T-helper 9 cell (primary cell): ENCODE measurements around the gene MCM9.

ENCODE experiments used
- DNase-seq: peaks from one replicate; pipeline ENCODE4 v3.0.0-alpha.2; 2020

Gene MCM9

DNA sequence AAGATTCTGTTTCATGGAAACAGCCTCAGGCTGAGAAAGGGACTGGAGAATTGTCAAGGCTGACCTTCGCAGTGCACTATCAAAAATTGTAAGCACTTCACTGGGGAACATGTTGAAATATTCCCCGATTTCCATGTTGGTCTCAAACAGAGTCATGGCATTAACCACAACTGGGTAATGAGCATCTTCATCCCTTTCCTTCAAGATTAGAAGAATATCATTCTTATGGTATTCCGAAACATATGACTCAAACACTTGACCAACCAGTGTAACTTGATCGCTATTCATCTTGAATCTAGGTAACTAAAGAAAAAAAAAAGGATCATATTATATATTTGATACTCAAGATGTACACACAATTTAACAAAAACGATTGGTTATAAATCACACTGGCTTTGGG, 3.5 kb downstream of the MCM9 start:
- no peak for DNase-seq

DNA sequence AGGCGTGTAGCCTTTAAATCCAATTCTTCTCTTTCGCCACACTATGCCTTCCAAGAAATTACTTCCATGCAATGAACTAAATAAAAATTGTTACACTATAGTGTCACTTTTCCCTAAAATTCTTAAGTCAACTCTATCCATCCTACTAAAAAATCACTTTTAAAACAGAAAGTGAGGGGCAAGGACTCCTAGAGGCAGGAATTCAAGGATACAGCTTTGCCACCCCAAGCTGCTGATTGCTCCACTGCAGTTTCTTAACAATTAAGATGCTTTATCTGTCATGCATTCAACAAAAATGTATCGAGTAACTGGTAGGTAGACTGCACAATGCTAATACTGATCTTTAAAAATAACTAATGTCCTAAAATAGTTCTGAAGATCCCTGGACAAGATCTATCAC, 4.3 kb downstream of the MCM9 start:
- no peak for DNase-seq

DNA sequence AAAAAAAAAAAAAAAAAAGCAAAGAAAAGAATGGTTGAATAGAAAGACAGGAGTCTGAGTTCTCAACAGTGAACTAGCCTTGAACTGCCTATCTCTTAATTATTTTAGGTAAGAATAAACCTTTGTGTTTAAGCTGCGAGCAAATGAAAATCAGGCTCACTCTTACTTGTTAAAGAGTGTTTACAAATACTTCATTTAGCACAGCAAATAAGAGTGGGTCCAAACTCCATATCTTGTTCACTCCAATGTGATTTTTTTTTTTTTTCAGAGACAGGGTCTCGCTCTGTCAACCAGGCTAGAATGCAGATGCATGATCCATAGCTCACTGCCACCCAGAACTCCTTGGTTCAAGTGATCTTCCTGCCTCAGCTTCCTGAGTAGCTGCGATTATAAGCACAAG, 11.9 kb downstream of the MCM9 start:
- DNase-seq: no peak

DNA sequence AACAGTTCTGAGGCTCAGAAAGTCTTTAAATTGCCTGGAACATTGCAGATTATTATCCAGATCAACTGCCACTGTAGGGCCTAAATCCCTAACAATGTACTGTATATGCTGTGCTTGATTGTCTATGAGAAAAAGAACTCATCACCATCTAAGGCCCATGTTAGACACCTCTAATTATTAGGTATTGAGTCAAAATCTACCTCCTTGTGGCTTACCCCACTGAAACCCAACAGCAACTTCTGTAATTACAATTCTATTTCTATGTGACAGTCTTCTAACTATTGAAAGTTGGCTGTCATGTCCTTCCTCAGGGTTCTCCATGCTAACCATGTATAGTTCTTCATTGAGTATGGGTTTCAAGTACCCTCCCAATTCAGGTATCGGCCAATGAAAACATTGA, 13.9 kb downstream of the MCM9 start:
- no peak for DNase-seq

DNA sequence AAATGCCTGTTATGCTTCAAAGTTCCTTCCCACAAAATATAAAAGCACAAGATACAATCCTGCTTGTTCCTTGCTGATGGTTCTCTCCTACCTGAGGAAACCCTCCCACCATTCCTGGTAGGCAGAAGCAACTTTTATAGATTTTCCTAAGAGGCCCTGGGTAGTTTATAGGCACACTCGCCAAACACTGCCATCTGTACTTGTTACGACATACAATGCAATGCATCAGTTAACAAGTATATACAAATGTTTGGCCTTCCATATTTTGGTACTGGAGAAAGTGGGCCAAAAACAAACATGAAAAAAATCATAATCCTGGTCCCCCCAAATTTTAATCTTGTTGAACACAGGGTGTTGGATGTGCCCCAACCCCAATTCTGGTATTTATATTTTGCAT, 16.6 kb downstream of the MCM9 start:
- DNase-seq: no peak

DNA sequence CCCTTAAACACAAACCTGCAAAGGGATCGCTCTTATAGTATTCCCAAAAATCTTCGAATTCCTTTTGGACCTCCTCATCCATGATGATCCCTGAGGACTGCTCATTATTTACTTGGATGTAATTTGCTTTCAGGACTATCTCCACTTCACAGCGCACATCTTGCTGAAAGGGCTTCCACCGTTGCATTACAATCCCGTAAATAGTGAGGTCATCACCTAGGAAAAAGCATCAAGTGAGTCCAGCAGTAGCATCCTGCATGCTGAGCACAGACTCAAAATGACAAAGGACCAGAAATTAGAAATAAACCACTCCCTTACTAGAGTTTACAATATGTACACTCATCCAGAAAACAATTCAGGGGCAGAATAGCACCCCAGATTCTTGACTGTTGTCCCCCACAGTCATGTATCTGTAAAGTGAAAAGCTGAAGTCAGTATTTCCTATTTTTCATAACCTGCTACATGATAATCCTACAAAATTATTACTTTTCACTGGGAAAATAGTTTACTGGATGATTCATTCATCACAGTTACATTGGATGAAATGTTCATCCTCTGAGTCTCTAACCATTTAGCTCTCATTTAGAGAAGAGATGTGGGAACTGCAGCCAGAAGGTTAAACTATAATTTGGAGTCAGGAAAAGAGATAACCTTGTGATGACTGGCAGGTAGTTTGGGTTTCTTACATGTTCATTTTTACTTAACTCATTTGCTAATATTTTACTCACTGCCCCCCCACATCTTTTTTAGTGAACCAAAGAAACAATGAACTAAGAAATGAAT, 17.2 kb downstream of the MCM9 start:
- DNase-seq: no peak

DNA sequence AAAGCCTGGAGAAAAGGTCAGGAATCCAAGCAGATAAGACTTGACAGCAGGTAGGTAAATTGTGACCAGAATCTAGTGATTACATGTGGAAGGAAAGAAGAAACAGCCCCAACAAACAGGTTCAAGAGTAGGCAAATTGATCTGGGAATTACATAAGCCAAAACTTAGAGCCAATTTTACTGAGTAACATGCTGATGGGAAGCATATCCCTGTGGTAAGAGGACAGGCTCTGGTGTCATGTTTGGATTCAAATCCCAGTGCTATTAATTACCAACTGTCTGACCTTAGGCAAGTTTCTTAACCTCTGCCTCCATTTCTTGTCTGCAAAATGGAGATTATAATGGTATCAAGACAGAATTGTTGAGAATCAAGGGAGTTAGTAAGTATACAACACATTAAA, 20.4 kb downstream of the MCM9 start:
- no peak for DNase-seq

DNA sequence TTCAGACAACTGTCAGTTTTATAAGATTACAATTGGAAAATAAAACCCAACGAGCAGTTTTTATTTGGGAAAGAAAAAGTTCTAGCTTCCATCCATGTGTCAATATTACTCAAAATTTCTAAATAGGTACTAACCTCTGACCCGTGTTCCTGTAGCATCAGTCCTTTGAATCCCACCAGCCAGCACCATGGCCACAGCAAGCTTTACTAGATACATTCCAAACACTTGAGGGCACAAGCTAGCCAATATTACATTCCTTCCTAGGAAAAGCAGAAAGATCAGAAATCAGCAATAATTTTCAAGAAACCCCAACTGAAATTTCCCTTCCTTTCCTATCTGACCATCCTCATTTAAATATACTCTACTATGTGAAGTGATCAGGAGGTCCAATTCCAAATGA, 21.8 kb downstream of the MCM9 start:
- no peak for DNase-seq

DNA sequence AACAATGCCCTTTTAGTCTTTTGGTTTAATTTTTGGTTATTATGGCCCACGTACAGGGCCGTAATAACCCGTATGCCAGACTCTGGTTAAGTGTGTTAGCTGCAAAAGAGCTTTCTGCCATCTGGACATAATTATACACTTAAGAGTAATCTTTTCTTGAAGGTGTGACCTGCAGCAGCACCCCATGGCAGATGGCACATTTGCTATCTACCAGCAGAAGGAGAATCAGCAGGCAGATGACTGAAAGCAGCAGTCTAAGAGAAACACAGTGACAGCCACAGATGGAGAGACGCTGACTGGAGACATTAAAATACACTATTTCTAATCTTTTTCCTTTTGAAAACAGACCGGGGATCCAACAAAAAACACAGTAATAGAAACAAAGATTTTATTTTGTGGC, 22.3 kb downstream of the MCM9 start:
- DNase-seq: no peak

DNA sequence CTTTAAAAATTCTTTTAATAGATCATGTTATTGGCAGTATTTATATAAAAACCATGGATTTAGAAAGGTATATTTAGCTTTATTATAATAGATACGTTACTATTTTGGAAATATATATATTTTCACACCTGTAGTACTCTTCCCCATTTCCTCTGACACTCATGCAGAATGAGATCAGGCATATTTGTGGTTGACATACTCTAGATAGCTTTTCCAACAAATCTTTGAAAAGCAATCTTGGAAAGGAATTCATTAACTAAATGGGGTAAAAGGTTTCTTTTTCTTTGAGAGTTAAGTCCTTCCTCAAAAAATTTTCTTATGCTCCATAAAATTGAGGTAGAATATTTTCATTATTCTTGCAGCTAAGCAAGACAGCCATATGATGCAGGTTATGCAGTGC, 26.5 kb downstream of the MCM9 start:
- DNase-seq: no peak

DNA sequence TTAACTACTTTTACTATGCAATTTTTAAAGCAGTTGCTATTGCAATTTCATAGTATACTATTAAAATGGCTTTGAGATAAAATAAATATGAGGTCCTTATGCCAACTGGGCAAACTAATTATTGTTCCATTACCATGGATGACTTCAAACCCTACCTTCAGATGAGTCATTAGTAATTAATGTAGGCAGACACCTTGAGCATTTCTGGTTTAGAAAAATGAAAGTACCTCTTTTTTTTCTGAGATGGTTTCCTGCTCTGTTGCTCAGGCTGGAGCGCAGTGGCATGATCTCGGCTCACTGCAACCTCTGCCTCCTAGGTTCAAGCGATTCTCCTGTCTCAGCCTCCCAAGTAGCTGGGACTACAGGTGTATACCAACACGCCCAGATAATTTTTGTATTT, 29.1 kb downstream of the MCM9 start:
- no peak for DNase-seq

DNA sequence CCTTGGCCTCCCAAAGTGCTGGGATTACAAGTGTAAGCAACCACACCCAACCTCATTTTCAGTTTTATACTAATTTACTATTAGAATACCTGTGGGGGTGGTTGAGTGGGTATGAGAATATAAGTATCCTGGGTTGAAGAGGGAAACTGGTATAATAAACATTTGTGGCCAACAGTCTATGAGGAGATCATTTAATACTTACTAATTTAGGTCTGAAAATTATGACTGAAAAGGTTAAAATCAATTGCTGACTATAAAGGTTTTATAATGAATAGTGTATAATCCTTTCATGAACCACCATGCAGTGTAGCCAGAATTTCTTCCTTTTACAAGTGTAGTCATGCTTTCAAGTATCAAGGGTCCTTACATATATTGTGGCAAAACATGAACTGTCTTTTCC, 29.9 kb downstream of the MCM9 start:
- DNase-seq: no peak

DNA sequence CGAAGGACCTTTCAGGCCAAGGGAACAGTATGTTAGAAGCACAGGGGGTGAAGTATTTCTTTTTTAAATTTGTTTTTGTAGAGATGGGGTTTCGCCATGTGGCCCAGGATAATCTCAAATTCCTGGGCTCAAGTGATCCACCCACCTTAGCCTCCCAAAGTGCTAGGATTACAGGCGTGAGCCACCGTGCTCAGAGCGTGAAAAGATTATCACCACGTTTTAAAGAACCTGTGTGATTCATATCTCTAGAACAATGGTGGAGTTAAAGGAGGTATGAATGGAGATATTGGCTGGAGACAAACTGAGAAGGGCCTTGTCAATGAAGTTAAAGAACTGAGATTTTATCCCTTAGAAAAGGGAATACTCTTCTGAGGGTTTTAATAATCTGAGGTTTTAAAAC, 31.3 kb downstream of the MCM9 start:
- no peak for DNase-seq

DNA sequence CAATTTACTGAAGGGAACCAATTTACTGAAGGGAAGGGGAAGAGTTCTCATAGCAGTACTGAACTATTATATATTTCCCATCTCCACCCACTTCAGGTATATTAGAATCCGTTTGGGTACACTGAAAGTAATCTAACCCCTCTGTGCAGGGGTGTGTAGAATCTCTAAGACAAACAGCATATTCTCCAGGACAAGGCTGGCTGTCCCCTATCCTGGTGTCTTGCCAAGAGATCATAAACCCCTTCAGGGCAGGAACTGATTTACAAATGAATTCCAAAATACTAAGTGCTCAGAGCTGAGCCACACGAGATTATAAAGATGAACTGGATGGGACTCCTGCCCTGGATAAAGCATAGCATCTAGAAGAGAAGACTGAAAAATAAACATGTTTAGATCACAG, 31.8 kb downstream of the MCM9 start:
- no peak for DNase-seq

DNA sequence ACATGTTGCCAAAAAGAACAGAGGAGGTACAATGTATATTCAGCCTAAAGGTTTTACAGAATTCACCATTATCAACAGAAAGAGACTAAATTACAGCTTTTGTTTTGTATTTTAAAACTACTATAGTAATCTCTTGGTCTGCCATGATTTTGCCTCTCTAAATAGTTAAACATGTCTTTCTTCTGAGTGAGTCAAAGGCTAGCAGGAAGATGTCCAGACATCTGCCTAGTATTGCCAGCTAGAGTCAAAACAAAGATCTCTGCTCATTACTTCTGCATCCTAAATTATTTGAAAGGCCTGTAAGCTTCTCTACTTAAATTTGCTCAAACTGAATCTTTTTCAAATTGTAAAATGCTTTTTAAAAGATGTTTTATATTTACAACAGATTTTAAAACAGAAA, 32.2 kb downstream of the MCM9 start:
- no peak for DNase-seq

DNA sequence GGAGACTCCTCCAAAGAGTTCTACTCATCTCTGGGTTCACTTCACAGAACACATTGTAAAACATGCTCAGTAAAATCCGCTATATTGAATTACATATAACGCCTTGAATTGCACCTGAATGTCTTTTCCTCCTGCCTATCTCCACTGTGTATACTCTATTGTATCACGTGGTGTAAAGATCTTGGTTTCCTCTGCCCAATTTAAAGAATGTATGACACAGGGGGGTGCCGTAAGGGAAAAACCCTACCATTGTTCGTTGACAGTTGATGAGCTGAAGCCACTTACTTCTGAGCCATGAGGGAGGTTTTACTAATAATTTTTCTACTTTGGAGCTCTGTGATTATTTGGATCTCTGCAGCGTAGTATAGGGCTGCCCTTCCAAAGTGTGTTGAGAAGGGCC, 35.0 kb downstream of the MCM9 start:
- no peak for DNase-seq

DNA sequence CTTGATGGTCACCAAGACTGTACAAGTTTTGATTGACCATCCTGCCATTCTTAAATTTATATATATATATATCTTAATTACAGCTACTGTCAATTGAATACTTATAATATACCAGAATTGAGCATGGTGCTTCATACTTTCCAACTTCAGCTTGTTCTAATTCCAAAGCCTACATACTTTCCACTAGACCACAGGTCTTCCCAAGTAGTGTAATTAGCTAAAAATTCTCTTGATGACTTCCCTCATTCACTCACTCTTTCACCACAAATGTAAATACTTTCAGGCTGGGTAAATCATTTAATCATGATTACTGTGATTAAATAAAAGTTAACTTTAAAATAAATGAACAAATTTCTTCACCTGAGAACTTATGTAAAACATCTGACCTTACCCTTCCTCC, 37.6 kb downstream of the MCM9 start:
- DNase-seq: no peak

DNA sequence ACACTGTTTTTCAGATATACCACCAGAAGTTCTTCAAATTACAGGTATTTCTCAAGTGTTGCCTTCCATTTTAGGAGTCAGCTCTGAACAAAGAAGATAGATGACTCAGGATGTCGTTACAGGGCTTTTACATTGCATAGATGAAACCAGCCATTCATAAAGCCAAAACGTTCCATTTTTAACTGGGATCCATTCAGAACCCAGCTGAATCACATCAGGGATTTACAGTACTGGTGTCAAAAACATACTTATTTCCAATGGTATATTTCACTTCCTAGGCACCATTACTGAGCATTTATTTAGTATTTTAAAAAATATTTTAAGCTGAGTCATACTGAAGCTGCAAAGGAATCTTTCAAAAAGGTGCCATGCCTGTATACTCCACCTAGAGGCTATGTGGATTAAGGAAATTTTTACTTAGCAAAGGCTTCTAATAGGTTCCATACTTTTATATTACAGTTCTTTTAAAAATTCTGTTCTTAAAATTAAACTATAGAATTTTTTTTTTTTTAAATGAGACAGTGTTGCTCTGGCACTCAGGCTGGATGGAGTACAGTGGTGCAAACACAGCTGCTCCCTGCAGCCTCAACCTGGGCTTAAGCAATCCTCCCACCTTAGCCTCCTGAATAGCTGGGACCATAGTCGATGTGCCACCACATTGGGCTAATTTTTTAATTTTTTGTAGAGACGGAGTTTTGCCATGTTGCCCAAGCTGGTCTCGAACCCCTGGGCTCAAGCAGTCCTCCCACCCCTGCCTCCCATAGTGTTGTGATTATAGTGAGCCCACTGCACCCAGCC, 38.4 kb downstream of the MCM9 start:
- DNase-seq: no peak

DNA sequence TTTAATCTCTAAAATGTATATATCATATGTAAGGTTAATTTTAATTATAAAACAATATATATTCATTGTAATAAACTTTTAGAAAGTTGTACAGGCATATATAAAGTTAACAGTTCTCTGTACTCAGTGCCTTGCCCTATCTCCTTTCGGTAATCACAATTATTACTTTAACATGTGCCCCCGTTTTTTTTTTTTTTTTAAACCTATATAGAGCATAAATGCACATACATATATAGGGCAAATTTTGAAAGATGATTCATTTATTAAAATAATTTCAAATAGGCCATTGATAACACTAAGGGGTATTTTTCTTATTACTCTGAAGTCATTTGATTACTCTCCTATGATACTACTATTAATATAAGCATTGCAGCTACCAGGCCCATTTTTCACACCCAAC, 39.1 kb downstream of the MCM9 start:
- DNase-seq: no peak

DNA sequence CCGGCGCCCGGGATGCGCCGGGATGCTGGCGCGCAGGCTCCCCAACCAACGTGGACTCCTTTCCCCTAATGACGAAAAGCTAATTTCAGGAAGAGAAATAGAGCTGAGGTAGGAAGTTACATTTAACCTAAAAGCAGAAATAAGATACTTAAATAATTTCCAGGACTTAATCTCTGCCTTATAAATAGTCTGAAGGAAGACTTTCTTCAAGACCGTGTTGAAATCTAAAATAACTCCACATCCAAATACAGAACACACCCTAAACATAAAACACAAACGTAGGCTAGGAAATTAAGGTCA, 39.7 kb downstream of the MCM9 start:
- DNase-seq: no peak

DNA sequence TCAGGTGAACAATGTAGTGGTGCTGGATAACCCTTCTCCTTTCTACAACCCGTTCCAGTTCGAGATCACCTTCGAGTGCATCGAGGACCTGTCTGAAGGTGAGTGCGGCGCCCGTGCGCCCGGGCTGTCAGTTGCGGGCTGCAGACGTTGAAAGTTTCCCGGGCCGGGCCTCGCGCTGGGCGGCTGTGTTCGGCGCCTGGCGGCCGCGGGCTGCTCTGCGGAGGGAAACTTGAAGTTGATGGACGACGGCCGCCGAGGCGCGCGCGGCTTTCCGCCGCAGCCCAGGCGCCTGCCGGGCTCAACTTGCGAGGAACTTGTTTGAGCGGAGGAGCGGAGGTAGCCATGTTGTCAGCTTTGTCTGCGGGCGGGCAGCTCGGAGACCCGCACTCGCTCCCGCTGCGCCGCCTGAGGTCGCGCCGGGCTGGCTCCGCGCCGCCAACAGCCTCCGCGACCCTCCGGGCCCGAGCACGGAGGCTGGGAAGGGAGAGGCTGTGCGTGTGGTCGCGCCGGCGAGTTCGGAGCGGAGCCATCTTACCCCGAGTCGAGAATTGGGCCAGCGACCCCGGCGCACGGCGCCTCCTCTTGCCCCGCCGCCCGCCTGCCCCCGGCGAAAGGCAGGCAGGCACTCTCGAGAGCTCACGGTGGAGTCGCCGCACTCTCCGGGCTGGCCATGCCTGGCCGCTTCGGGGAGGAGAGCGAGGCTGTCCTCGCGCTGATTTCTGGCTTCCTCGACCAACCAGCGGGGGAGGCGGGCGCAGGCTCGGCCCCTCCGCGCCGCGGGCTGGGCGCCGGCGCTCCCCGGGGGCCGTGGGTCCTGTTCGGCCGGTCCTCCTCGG, 40.3 kb downstream of the MCM9 start:
- DNase-seq: peak; percentile 49

DNA sequence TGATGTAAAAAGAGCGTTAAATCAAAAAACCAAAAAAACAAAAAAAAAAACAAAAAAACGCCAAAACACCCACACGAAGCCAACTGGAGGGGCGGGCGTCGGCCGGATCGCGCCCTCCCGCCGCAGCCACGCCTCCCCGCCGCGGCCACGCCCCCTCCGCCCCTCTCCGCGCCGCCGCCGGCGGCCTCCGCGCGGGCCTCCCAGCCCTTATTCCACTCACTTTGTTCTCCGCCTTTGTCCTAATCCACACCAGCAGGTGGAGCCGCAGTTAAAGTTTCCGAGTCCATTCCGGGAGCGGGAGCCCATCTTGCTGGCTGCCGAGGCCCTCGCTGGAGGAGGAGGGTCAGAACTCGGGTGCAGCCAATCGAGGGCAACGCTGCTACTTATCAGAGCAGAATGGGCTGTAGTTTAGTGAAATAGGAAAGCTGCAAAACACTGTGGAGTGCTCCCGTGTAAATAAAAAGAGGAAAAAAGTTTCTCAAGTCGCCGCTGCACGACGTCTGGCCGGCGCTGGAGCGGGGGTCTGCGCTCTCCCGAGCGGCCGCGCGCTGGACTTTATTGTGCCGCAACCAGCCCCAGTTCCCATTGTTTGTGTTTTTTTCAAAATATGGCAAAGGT, 41.0 kb downstream of the MCM9 start, which contains the start of gene ASF1A:
TSS of gene ASF1A (plus strand) at position 346 of the 618 bp plus-strand sequence. CDS start at position 608, 262 bp downstream.
- DNase-seq: peak; percentile 89
